ENCODE results near the gene PARD3. TPM values are rescaled to one million over a fixed set of nuclear protein-coding genes. Genes with fewer than 3 reads are reported as not detected.

PARD3 gene
- total RNA-seq, 4 donors from 2014 or later, result 39.2 to 124 (median 48.0) TPM

DNA sequence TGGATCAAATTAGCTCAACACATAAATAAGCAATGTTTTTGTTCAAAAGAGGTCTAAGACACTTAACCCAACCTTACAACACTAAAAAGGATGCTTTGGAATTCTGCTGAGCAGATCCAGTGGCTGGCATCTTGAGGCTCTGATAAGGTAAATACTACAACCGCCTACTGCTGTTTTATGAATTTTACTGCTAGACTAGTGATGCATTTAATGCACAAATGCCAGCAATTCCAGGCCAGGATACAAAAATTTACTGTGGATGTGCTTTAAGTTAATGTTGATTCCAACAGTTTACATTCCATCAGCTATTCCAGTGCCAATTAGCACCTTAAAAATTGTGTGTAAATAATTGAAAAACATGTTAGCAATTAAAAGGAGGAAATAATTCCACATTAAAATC lies 261.3 kb downstream of the PARD3 start:
- Histone ChIP-seq H3K4me3 (no peak overlapping the region), H3K27me3 (no peaks in the 10 kb centered on the region), H3K27ac (no peak overlapping the region), H3K4me1 (no peaks in the 10 kb centered on the region), H3K9me3 (no peaks in the 10 kb centered on the region), H3K36me3 (no peaks in the 10 kb centered on the region)
- TF ChIP-seq CTCF (IDR thresholded peaks at IDR 0.05) (no peak), POLR2A (IDR thresholded peaks at IDR 0.05) (no peak)
- DNase-seq, result no peak

GRCh38 chr10:34551295-34551694 lies 263.8 kb downstream of the PARD3 start:
- TF ChIP-seq POLR2A (IDR thresholded peaks at IDR 0.05) (no peak), CTCF (IDR thresholded peaks at IDR 0.05) (no peak)
- no peaks in the 10 kb centered on the region for H3K4me1 ChIP-seq
- H3K27ac ChIP-seq, result no peak overlapping the region
- no peak overlapping the region for H3K4me3 ChIP-seq
- H3K9me3 ChIP-seq, result no peaks in the 10 kb centered on the region
- DNase-seq, result no peak
- no peaks in the 10 kb centered on the region for H3K27me3 ChIP-seq
- H3K36me3 ChIP-seq, result no peaks in the 10 kb centered on the region

- no peak for DNase-seq
- H3K9me3 ChIP-seq, result no peaks in the 10 kb centered on the region
- H3K27ac ChIP-seq, result no peak overlapping the region
- no peak overlapping the region for H3K4me3 ChIP-seq
- H3K27me3 ChIP-seq, result no peaks in the 10 kb centered on the region
- no peak for TF ChIP-seq POLR2A (IDR thresholded peaks at IDR 0.05)
- no peak for TF ChIP-seq CTCF (IDR thresholded peaks at IDR 0.05)
- H3K36me3 ChIP-seq, result no peaks in the 10 kb centered on the region
- H3K4me1 ChIP-seq, result no peaks in the 10 kb centered on the region
Measured at GRCh38 chr10:34549953-34550352, 265.1 kb downstream of the PARD3 start.

DNA sequence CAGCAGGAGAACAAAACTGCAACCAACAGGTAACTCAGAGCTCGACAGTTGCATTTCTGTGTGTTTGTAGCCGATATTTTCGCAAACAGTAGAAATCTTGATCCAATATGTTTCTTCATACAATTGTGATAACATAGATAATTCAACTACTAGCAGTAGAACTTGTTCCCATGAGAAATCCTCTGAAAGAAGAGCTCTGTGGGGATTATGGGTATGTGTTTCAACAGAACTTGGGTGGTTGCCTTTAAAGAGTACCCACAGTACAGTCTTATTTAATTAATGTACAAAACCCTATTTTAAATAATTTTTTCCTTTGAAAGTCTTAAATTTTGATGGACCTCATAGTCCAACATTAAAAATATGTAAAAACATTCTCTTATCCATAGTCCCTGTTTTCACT lies 266.1 kb downstream of the PARD3 start:
- no peaks in the 10 kb centered on the region for H3K4me1 ChIP-seq
- no peak overlapping the region for H3K27ac ChIP-seq
- H3K27me3 ChIP-seq, result no peaks in the 10 kb centered on the region
- TF ChIP-seq CTCF (IDR thresholded peaks at IDR 0.05) (no peak), POLR2A (IDR thresholded peaks at IDR 0.05) (no peak)
- DNase-seq, result no peak
- H3K4me3 ChIP-seq, result no peak overlapping the region
- H3K9me3 ChIP-seq, result no peaks in the 10 kb centered on the region
- no peaks in the 10 kb centered on the region for H3K36me3 ChIP-seq

DNA sequence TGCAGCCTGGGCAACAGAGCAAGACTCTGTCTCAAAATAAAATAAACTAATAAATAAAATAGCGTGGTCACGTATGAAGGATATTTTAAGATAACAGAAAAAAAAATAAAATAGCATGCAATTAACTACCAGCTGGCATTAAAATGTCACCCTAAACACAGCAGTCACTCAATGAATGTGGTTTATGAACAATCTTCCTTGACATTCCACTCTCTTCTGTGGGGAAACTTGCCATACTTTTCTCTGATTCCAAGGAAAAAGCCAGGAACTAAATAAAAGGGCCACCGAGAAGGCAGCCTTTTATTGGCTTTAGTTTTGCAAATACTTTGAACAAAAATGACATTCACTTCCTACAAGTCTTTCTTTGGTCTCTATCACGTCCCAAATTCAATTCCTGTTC lies 266.6 kb downstream of the PARD3 start:
- H3K27ac ChIP-seq, result no peak overlapping the region
- no peaks in the 10 kb centered on the region for H3K4me1 ChIP-seq

More for the DNA sequence above, 266.6 kb downstream of the PARD3 start:
- no peak for TF ChIP-seq POLR2A (IDR thresholded peaks at IDR 0.05)
- no peak for TF ChIP-seq CTCF (IDR thresholded peaks at IDR 0.05)
- no peaks in the 10 kb centered on the region for H3K27me3 ChIP-seq
- H3K9me3 ChIP-seq, result no peaks in the 10 kb centered on the region
- no peak overlapping the region for H3K4me3 ChIP-seq
- DNase-seq, result no peak
- H3K36me3 ChIP-seq, result no peaks in the 10 kb centered on the region

All from Peyer's patch (tissue), 4 donors.